Stimulated activated CD8-positive, alpha-beta memory T cell treated with anti-CD3 and anti-CD28 coated beads, Interleukin-15, amount 100 ng/mL, for 1 hour (primary cell): ENCODE results near the gene RBAK.
"Not testable (repeated sequence)": the region's sequence is repeated elsewhere in the genome, so short reads cannot be mapped to it uniquely, and the experiment has no call there.

Source experiments
- DNase-seq: peaks from one replicate; pipeline ENCODE4 v3.0.0-alpha.2; 2020; ENCODE audit warnings: low read depth

The RBAK gene

DNA sequence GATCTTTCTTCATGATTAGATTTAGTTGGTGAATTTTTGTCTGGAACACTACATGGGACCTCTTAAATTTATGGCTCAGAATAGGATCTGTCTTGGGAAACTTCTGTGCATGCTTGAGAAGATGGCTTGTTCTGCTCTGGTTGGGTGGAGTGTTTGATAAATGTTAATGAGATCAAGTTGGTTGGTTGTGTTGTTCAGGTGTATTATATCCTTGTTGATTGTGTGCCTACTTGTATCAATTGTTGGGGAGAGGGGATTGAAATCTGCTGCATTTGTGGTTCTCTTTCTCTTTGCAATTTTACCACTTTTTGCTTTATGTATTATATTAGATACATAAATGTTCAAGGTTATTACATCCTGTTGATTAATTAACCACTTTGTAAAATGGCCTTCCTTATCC is 6.1 kb downstream of the RBAK start:
- not testable (repeated sequence) for DNase-seq

DNA sequence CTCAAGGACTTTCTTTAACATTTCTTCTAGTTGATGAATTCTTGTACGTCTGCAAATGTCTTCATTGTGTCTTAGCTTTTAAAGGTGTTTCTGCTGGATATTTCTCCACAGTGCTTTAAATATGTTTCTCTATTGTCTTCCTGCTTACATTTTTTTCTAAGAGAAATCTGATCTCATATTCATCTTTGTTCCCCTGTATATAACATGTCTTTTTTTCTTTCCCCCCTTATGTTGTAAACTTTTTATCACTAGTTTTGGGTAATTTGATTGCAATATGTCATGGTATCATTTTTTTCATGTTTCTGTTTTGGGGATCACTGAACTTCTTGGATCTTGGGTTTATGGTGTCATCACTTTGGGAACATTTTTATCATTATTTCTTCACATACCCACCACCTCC is 7.5 kb downstream of the RBAK start:
- DNase-seq, result no peak

DNA sequence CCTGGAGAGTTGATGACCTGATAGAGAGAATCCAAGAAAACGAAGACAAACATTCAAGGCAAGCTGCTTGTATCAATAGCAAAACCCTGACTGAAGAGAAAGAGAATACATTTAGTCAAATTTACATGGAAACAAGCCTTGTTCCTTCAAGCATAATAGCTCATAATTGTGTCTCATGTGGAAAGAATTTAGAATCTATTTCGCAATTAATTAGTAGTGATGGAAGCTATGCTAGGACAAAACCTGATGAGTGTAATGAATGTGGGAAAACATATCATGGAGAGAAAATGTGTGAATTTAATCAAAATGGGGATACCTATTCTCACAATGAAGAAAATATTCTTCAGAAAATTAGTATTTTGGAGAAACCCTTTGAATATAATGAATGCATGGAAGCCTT is 18.0 kb downstream of the RBAK start:
- no peak for DNase-seq

DNA sequence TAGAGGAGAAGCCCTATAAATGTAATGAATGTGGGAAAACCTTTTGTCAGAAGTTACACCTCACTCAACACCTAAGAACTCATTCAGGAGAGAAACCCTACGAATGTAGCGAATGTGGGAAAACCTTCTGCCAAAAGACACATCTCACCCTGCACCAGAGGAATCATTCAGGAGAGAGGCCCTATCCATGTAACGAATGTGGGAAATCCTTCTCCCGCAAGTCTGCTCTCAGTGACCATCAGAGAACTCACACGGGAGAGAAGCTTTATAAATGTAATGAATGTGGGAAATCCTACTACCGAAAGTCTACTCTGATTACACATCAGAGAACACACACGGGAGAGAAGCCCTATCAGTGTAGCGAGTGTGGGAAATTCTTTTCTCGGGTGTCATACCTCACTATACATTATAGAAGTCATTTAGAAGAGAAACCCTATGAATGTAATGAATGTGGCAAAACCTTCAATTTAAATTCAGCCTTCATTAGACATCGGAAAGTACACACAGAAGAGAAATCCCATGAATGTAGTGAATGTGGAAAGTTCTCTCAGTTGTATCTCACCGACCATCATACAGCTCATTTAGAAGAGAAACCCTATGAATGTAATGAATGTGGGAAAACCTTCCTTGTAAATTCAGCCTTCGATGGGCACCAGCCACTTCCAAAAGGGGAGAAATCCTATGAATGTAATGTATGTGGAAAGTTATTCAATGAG is 18.9 kb downstream of the RBAK start:
- DNase-seq, result no peak

DNA sequence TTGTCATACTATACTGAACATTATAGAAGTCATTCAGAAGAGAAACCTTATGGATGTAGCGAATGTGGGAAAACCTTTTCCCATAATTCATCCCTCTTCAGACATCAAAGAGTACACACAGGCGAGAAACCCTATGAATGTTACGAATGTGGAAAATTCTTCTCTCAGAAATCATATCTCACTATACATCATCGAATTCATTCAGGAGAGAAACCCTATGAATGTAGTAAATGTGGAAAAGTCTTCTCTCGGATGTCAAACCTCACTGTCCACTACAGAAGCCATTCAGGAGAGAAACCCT is 19.4 kb downstream of the RBAK start:
- no peak for DNase-seq

DNA sequence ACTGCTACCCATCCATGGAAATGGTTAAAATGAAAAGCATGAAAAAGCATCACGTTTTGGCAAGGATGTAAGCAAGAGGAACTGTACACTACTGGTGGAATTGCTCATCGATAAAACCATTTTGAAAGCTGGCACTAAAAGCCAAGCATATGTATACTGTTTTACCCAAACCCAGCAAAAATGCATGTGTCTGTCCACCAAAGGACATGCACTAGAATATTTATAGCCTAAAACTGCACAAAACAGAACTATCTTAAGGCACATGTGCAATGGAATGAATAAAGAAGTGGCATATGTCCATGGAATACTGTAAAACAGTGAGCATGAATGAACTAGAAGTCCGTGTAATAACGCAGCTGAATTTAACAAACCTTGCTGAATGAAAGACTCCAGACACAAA is 22.9 kb downstream of the RBAK start:
- no peak for DNase-seq

DNA sequence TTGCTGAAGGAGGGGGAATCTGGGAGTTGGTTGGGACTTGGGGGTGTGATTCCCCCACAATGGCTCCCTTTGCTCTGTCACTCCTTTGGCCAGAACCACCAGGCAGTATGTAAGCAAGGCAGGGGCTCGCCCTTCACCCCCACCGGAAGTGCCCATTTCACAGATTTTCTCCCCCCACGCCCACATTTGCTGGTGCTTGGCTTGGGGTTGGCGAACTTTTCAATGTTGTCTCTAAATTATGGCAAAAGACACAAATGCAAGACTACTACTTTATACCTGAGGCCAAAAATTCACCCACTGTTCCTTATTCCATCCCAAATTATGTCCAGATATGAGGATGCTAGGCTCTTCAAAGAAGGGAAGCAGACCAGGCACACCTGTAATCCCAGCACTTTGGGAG is 24.5 kb downstream of the RBAK start:
- no peak for DNase-seq

DNA sequence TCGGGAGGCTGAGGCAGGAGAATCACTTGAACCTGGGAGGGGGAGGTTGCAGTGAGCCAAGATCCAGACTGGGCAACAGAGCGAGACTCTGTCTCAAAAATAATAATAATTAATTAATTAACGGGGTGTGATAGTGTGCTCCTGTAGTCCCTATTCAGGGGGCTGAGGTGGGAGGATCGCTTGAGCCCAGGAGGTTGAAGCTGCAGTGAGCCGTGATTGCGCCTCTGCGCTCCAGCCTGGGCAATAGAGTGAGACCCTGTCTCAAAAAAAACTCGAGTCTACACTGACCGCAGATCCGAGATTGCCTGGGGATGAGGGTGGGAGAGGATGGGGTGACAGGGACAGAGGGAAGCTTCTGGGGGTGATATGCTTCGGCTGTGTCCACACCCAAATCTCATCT is 29.5 kb downstream of the RBAK start:
- DNase-seq, result not testable (repeated sequence)

DNA sequence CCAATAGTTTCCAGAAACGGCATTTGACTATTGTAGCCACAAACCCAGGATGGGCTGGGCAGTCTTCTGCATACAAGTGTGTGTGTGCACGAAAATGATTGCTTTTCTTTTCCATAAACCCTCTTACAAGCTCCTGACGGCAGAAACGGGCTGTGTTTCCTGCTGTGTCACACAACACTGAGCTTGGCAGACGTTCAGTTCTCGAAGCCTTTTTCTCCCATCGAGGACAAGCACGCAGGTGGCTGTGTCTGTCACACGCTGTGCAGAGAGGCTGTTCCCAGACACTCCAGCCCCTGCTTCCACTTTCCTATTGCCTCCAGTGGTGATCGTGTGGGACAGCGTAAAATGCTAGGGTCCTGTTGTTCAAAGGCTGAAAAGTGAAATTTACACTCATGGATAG is 32.1 kb downstream of the RBAK start:
- no peak for DNase-seq

DNA sequence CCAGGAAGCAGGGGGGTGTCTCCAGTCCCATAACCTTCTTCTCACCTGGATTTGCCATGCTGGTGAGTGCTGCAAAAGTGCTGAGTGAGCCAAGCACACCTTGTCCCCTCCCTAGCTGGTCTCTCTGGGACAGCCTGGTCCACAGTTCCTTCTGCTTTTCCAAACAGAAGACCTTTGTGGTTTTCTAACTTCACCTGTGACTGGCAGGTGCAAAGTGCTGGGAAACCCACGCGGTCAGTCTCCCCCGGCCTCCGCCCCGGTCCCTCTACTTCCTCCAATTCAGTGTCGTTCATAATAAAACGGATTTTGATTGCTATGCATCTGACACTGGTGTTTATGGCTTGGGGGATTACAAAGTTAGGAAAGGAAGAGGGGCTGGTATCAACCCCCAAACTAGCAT is 37.1 kb downstream of the RBAK start:
- no peak for DNase-seq

DNA sequence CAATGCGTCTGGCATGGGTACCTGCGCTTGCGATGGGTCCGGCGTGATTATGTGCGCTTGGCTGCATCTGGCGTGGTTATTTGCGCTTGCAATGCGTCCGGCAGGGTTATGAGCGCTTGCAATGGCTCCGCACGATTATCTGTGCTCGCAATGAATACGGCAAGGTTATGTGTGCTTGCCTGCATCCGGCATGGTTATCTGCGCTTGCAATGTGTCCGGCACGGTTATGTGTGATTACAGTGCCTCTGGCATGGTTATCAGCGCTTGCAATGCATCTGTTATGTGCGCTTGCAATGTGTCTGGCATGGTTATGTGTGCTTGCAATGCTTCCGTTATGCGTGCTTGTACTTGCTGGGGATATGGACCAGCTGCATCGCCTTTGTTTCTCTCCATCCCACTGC is 37.7 kb downstream of the RBAK start:
- DNase-seq, result no peak

DNA sequence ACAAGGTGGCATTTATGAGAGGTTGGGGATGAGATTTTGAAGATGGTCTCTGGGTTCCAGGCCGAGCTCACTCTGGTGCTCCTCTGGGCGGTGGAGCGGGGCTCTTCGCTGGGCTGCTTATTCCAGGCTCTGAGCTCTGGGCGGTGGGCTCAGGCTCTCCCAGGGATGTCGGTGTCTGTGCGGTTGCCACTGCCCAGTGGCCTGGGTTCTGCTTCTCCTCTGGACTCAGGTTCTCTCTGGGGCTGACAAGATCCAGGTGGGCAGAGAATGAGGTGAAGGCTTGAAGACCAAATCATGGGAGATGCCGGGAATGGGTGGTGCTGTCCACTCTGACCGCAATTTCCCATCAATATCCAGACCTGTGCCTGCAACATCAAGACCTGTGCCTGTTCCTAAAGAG is 40.6 kb downstream of the RBAK start:
- no peak for DNase-seq

DNA sequence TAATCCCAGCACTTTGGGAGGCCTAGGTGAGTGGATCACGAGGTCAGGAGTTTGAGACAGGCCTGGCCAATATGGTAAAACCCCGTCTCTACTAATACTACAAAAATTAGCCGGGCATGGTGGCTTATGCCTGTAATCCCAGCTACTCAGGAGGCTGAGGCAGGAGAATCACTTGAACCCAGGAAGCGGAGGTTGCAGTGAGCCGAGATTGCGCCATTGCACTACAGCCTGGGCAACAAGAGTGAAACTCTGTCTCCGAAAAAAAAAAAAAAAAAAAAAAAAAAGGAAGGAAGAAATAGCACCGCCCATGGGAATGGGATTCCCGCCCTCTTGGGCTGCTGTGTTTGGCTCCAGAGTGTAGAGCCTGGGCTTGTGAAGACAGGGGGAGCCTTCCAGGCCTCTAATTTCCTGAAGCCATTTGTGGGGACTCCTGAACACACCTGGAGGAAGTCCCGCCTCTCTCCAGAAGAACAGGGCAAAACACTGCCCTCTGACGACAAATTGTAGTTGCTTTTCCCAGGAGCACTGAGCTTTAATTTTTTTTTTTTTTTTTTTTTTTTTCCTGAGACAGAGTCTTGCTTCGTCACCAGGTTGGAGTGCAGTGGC is 42.7 kb downstream of the RBAK start:
- DNase-seq, result not testable (repeated sequence)

DNA sequence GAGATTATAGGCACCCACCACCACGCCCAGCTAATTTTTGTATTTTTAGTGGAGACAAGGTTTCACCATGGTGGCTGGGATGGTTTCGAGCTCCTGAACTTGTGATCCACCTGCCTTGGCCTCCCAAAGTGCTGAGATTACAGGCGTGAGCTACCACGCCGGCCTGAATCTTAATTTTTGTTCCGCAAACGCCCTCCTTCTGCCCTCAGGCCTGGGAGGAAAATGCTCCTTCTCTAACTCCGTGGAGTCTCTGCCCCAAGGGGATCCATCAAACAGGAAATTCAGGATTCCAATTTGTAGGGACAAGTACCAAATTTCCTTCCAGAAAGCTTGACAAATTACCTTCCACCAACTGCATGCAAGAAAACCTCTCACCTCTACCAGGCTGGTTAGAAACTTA is 43.2 kb downstream of the RBAK start:
- DNase-seq, result no peak

DNA sequence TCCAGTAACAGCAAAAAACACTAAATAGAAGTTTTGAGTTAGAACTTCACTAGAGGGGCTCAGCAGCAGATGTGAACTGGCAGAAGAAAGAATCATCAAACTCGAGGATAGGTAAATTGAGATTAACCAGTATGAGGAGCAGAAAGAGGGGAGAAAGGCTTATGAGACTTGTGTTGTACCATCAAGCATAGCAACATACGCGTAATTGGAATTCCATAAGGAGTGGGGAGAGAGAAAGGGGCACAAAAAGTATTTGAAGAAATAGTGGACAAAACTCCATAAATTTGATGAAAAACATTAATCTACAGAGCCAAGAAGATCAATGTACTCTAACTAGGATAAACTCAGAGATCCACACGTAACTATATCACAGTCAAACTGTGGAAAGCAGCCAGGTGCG is 48.3 kb downstream of the RBAK start:
- no peak for DNase-seq

DNA sequence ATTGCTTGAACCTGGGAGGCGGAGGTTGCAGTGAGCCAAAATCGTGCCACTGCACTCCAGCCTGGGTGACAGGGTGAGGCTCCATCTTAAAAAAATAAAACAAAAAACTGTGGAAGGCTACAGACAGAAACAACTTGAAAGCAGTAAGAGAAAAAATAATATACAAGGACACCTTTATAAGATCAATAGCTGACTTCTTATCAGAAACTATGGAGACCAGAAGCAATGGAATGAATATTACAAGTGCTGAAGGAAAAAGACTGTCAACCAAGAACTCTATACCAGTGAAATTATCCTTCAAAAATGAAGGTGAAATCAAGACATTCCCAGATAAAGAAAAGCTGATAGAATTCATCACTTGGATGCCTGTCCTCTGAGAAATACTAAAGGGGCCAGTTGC is 49.0 kb downstream of the RBAK start:
- no peak for DNase-seq

DNA sequence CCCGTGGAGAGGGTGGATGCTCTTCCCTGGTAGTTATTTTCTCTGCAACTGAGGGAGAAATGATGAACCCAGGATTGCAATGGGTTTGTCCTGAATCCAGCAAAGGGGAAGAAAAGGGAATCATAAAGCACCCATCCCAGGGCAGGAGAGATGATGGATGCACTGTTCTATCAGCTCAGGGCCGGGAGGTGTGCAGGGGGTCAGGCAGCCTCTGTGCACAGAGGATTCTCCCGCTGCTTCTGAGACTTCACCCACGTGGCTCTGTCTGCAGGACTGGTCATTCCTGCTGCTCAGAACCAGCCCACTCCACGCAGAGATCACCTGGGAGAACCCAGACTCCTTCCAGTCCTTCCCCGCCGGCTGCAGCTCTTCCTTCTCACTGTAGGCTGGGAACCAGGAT is 70.7 kb downstream of the RBAK start:
- DNase-seq, result no peak

DNA sequence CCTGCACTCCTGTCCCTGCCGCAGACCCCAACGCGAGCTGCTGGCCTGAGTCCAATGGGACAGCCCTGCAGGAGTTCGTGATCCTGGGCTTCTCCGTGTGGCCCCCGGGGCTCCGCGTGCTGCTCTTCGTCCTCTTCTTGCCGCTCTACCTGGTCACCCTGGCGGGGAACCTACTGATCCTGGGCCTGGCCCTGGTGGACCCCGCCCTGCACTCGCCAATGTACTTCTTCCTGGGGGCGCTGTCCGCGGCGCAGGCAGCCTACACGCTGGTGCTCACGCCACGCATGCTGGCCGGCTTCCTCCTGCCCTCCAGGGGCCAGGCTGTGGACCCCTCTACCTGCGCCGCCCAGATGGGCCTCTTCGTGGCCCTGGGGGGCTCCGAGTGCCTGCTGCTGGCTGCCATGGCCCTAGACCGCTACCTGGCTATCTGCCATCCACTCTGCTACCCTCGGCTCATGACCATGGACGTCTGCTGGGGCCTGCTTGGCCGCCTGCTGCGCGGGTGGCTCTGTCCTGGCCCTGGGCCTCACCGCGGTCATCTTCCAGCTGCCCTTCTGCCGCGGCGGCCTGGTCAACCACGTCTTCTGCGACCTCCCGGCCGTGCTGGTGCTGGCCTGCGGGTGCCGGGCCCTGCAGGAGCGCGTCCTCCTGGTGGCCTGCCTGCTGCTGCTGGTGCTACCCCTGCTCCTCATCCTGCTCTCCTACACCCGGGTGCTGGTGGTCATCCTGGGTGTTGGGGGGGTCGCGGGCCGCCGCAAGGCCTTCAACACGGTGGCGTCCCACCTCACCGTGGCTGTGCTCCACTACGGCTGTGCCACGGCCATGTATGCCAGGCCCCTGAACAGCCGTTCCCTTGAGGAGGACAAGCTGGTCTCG is 71.7 kb downstream of the RBAK start:
- no peak for DNase-seq
